ENCODE data around the gene SLC37A1.
A peak's percentile ranks its signal among the peaks of the same experiment; 100 is the strongest.

Gene SLC37A1

DNA sequence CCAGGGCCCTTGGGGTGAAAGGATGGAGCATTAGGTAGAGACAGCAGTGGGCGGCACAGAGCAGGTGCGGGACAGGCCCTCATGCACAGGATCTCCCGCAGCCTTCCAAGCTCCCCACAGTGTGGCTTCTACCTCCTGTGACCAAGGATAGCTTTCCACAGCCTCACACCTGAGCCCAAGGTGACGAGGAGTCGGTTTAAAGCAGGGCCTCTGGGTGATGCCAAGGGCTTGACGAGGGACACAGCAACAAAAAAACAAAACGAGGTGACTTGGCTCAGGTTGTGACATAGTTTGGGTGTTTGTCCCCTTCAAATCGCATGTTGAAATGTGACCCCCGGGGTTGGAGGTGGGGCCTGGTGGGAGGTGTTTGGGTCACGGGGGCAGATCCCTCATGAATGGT is 32.9 kb upstream of the SLC37A1 start:
- TF ChIP-seq, protein P1, sequence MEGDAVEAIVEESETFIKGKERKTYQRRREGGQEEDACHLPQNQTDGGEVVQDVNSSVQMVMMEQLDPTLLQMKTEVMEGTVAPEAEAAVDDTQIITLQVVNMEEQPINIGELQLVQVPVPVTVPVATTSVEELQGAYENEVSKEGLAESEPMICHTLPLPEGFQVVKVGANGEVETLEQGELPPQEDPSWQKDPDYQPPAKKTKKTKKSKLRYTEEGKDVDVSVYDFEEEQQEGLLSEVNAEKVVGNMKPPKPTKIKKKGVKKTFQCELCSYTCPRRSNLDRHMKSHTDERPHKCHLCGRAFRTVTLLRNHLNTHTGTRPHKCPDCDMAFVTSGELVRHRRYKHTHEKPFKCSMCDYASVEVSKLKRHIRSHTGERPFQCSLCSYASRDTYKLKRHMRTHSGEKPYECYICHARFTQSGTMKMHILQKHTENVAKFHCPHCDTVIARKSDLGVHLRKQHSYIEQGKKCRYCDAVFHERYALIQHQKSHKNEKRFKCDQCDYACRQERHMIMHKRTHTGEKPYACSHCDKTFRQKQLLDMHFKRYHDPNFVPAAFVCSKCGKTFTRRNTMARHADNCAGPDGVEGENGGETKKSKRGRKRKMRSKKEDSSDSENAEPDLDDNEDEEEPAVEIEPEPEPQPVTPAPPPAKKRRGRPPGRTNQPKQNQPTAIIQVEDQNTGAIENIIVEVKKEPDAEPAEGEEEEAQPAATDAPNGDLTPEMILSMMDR (conservative IDR thresholded peaks at IDR 0.05) = no peak
- no peak overlapping the region for H3K27ac ChIP-seq

DNA sequence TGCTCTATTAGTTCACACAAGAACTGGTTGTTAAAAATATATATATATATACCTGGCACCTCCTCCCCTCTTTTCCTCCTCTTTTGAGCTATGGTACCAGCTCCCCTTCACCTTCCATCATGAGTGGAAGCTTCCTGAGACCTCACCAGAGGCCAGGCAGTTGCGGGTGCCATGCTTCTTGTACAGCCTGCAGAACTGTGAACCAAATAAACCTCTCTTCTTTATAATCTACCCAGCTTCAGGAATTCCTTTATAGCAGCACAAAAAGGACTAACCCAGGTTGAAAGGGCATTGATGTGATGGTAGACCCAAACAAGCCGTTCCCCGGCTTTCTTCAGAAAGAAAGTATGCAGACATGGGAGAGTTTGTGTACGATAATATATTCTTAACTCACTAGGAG is 32.5 kb upstream of the SLC37A1 start:
- H3K27ac ChIP-seq = no peak overlapping the region
- TF ChIP-seq, protein P1 (conservative IDR thresholded peaks at IDR 0.05) = no peak

DNA sequence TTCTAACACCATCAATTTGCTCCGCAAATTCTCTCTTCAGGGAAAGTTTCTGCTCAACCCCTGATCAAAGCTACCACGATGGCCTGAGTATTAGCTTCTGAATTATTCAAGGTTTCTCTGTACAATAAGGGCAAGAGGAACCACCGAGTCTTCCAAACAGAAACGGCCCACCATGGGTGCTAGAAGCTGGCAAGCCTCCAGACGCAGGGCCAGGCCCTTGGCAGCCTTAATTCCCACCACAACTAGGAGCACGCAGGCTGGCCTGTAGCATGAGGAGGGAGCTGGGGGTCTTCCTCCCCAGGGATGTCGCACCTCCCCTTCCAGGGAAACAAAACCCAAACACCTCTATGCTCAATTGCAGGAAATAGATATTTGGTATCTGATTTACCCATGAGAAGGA is 28.7 kb upstream of the SLC37A1 start:
- no peak overlapping the region for H3K27ac ChIP-seq
- TF ChIP-seq, protein P1 (conservative IDR thresholded peaks at IDR 0.05) = no peak

DNA sequence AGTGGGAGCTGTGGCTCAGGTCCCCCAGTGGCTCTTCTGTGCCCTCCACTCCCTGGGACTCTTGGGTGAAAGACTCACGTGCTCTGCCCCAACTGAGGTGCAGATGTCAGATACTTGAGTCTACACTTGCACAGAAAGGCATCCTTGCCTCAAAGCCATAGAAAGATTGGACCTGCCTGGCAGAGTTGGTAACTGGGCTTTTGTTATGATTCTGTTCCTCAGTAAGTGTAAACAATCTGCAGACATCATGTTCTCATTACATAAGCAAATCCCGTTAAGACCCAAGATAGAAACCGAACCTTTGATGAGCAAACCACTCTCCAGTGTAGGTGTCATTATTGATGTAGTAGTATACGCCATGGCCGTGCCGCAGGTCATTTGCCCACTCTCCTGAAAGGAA is 27.6 kb upstream of the SLC37A1 start:
- TF ChIP-seq, protein P1 (conservative IDR thresholded peaks at IDR 0.05) = no peak
- peak overlapping the region; percentile 32 for H3K27ac ChIP-seq

DNA sequence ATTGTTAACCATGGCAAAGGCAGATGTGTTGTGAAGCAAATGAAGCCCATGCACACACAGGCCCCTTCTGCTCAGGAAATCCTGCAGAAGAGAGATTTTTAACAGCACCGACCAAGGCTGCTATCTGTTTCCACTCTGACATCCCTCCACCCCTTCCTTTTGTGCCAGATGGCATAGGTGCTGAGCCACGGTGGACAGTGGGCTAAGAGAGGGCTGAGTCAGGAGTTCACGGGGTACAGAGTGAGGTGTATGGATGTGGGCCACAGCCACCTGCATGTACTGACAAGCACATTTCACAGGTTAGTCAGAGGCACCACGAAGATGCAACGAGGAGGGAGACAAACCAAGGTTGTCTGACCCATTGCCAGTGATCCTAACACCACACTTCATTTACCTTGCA is 27.1 kb upstream of the SLC37A1 start:
- TF ChIP-seq, protein P1 (conservative IDR thresholded peaks at IDR 0.05) = no peak
- peak overlapping the region; percentile 32; the same call in 1 of the 2 replicates for H3K27ac ChIP-seq

DNA sequence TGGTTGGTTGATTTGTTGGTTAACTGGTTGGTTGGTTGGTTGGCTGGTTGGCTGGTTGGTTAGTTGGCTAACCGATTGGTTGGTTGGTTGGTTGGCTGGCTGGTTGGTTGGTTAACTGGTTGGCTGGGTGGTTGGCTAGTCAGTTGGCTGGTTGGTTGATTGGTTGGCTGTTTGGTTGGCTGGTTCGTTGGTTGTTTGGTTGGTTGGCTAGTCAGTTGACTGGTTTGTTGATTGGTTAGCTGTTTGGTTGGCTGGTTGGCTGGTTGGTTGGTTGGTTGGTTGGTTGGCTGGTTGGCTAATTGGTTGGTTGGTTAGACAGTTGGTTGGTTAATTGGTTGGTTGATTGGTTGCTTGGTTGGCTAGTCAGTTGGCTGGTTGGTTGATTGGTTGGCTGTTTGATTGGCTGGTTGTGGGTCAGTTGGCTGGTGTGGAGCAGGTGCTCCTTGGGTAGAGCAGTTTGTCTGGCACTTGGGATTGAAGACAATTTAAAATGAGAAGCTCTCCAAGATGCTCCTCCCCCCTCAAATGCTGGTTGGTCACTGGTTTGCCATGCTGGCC is 24.6 kb upstream of the SLC37A1 start:
- TF ChIP-seq, protein P1 (conservative IDR thresholded peaks at IDR 0.05) = no peak
- H3K27ac ChIP-seq = no peak overlapping the region

DNA sequence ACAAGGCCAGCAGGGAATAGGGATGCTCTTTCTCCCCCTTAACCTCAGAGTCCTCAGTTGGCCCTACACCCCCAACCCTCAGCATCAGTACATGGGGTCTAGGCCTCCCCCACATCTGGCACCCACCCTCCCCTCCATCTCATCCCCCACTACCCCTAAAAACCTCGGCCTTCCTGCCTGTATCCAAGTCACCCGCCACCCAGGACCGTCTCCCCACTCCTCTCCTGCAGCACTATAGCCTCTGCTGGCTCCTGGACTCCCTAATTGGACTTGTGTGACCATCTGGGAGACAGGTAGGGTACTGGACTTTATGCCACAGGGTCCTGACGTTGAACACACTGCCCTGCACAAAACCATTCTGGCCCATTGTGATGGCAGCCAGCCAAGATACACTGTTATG is 23.7 kb upstream of the SLC37A1 start:
- TF ChIP-seq, protein P1 (conservative IDR thresholded peaks at IDR 0.05) = no peak
- no peak overlapping the region for H3K27ac ChIP-seq
